ENCODE data around the gene STK32B.
"Not testable (repeated sequence)": the region's sequence is repeated elsewhere in the genome, so short reads cannot be mapped to it uniquely, and the experiment has no call there.

Gene STK32B

DNA sequence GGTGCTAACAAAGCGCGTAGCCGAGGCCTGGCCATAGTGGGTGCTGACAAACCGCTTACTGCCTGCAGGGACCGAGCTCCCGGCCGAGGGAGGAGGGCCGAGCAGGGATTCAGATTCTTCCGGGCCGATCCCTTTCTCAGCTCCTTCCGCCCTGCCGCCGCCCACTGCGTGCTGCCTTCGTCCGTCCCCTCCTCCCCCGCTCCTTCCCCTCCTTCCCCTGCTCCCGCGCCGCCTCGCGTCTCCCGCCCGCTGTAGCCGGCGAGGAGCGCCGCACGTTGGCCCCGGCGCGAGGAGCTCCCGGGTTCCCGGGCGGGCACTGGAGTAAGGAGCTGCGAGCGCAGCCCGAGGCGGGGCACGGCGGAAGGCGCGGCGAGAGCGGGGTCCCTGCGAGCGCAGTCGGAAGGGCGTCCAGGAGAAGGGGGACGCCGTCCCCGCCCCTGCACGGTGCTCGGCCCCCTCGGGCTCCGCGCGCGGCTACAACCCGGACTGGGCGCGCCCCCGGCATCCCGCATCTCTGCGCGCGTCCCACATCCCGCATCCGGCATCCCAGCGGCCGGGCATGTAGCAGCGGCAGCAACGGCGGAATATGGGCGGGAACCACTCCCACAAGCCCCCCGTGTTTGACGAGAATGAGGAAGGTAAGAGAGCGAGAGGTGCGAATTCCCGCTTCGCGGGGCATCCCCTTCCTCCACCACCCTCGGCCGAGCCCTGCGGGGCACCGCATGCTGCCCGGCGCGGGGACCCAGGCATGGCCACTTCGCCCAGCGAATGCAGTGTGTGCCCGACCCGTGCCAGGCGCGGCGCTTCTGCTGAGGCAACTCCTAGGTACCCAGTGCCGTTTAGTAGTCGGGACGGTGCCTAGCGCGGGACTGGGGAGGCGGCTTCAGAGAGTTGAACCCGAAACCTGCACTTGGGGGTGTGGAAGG, at the start of gene STK32B:
Gene STK32B (plus strand): TSS at position 203 of the 926 bp plus-strand sequence.
- DNase-seq (ENCODE audit: low spot score), result no peak

DNA sequence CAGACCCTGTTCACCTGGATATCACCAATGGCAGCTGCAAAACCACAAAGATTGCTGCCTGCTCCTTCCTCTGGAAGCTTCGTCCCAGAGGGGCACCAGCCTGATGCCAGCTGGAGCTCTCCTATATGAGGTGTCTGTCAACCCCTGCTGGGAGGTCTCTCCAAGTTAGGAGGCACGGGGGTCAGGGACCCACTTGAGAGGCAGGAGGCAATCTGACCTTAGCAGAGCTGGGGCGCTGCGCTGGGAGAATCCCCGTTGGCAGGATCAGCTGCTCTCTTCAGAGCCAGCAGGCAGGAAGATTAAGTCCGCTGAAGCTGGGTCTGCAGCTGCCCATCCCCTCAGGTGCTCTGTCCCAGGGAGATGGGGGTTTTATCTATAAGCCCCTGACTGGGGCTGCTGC, 49.6 kb upstream of the STK32B start:
- DNase-seq (ENCODE audit: low spot score), result not testable (repeated sequence)

DNA sequence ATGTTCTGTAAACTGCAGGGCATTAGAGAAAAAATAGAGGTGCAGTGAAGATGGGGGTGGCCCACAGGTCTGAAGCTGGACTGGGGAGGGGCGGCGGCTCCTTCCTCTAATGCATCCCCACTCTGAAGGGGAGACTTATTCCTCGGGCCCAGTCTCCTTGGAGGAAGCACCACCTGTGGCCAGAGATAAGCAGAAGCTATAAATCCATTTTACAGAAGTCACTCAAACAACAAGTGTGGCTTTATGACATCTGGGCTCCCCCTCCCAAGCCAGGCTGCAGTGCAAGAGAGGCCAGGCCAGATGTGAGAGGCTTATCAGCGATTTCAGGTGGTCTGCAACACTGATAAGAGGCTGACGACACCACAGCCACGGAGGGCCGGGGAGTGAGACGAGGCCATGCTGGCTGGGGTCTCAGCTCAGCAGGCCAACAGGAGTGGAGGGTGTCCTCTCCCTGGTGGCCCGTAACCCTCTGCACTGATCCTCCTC, 47.9 kb upstream of the STK32B start:
- DNase-seq (ENCODE audit: low spot score), result no peak

GRCh38 chr4:5003918-5004317, 47.4 kb upstream of the STK32B start:
- DNase-seq (ENCODE audit: low spot score), result no peak

GRCh38 chr4:5004496-5004895, 46.8 kb upstream of the STK32B start:
- no peak for DNase-seq (ENCODE audit: low spot score)

- not testable (repeated sequence) for DNase-seq (ENCODE audit: low spot score)
Measured at GRCh38 chr4:5006932-5007331, 44.3 kb upstream of the STK32B start.

- no peak for DNase-seq (ENCODE audit: low spot score)
Measured at GRCh38 chr4:5009796-5010195, 41.5 kb upstream of the STK32B start.

DNA sequence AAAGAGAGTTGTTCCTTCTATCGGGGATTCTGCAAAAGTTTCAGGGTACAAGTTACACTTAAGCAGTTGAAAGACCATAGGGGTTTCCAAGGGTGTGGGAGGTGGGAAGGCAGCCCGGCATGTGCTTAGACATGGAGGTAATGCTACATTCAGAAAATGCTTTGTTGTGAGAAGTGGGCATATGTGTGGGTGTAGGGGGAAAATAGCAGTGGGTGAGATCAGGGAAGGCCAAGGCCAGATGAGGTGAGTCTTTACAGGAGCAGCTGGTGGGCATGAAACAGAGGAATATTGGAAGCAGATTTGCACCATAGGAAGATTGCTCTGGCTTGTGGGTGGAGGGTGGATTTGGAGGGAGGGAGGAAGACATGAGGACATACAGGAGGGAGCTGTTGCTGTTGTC, 40.3 kb upstream of the STK32B start:
- no peak for DNase-seq (ENCODE audit: low spot score)

GRCh38 chr4:5012244-5012898, 38.9 kb upstream of the STK32B start:
- no peak for DNase-seq (ENCODE audit: low spot score)

GRCh38 chr4:5012958-5013357, 38.3 kb upstream of the STK32B start:
- no peak for DNase-seq (ENCODE audit: low spot score)

- DNase-seq (ENCODE audit: low spot score), result no peak
Measured at GRCh38 chr4:5014007-5014682, 37.1 kb upstream of the STK32B start.

GRCh38 chr4:5018096-5018495, 33.2 kb upstream of the STK32B start:
- no peak for DNase-seq (ENCODE audit: low spot score)

DNA sequence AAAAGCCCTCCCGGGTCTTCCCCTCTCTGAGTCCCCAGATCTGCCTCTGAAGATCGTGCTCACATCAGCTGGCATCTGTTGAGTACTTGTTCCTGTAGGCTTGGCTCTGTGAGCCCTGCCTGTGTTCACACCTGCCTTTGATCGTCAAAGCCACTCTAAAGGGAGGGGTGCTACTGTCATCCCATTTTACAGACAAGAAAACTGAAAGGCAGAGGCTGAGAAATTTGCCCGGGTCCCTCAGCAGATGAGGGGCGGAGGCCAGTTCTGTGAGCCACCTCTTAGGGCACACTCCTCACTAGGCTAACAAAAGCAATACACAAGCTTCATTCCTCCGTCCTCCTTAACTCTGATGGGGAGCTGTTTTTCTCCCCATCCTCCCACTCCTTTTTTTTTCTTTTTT, 32.7 kb upstream of the STK32B start:
- DNase-seq (ENCODE audit: low spot score), result no peak

DNA sequence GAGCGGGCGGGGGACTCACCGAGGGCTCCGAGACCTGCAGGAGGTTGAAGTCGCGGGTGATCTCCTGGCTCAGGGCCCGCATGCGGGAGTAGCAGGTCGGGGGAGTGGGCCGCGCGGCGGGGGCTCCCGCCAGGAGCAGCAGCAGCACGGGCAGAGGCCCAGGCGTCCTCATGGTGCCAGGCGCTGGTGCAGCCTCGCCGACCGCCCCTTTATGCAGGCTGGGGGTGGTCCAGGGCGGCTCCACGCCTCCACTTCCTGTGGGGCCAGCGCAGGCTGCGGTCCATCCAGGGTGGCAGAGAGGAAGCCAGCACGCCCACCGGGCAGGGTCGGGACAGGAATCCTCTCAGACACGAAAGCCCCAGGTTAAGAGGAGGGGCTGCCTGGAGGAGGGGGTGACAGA, 32.0 kb upstream of the STK32B start, which contains the start of gene CYTL1:
Gene CYTL1 (minus strand): TSS at position 185 of the 400 bp plus-strand sequence. CDS start 13 bp downstream, at position 172.
- no peak for DNase-seq (ENCODE audit: low spot score)

DNA sequence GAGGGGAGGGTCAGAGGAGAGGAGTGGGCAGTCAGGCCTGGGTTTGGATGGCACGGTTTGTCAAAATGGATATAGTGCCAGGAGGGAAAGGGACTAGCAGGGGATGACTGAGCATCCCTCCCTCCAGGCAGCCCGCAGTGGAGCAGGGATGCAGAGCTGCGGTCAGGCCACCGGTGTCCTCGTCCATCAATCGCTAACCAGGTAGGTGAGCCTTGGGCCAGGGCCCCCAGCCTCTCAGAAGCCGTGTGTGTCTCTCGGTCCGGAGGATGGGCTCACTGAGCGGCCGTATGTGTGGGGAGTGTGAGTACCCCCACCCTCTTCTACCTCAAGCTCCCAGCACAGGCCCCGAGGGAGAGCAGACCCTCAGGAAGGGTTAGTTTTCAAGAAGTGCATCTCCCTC, 31.5 kb upstream of the STK32B start:
- DNase-seq (ENCODE audit: low spot score), result no peak

- no peak for DNase-seq (ENCODE audit: low spot score)
Measured at GRCh38 chr4:5020341-5020740, 30.9 kb upstream of the STK32B start.

DNA sequence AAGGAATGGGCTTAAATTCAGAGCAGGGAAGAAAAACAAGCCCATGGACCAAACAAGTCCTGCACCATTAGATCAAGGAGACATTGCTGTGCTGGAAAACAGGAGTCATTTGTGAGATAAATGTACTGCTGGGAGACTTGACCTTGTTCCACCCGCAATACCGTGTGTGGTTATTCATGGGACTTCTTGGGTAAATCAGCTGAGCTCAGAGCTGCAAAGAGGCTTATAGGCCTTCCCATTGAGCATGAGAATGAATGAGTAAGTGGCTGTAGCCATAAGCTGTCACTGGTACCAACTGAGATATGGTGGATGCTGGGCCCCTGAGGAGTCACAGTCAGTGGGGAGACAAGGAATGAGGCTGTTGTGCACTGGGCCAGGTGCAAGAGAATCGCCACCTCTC, 29.7 kb upstream of the STK32B start:
- no peak for DNase-seq (ENCODE audit: low spot score)

GRCh38 chr4:5024673-5025072, 26.6 kb upstream of the STK32B start:
- DNase-seq (ENCODE audit: low spot score), result no peak

- no peak for DNase-seq (ENCODE audit: low spot score)
Measured at GRCh38 chr4:5026371-5026770, 24.9 kb upstream of the STK32B start.

DNA sequence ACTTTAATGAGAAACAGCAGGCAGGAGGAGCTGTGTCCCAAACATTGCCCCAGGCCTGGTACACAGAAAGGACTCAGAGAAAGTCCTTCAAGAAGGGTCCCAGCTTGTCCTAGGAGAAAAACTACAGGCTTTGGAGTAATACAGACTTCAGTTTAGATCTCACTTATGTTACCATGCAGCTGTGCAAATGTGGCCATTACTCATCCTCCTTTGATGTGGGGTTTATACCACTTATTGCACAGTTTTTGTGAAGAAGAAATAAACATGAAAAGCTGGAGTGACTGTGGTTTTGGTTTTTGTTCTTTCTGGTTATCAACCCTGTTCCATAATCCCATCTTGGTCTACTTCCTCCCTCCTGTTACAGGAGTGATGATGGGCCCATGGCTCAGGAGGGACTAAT, 23.9 kb upstream of the STK32B start:
- no peak for DNase-seq (ENCODE audit: low spot score)

DNA sequence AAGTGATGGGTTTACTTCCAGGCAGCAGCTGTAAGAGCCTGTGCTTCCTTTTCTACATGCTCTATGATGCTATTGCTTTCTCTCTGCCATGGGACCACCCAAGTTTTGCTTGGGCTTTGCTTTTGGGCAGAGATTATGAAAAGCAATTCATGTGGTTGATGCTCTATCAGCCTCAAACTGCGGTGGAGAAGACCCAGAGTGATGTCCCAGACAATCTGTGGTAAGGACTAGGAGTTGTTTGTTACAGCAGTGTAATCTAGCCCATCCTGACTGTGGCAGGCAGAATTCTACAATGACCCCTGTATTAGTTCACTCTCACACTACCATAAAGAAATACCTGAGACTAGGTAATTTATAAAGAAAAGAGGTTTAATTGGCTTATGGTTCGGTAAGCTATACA, 22.8 kb upstream of the STK32B start:
- DNase-seq (ENCODE audit: low spot score), result no peak

DNA sequence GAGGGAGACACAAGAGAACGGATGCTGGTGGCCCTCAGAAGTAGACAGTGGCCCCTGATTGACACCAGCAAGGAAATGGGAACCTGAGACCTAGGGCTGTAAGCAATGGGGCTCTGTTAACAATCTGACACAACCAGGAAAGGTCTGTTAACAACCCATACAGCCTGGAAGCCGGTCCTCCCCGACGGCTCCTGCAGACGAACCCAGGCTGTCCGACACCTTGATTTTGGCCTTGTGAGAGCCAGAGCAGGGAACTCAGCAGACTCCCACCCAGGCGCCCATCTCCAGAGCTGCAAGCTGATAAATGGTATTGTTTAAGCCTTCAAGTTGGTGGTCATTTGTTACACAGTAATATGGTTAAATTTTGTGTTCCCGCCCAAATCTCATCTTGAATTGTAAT, 21.8 kb upstream of the STK32B start:
- DNase-seq (ENCODE audit: low spot score), result no peak

DNA sequence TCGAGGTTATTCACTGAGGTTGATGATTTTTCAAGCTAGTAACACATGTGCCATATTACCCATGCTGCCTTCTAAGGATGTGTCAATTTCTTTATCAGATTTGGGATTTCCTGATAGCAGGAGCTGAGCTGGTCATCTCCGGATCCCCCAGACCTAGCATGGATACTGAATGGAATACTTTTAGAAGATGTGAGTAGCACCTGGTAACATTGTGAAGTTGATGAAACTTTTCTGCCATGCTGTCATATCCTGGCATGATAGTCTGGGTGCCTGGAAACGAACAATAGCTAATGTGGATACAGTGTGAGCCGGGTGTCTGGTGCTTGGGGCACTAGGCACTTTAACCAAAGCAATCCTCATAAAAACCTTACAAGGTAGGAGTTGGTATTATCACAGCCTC, 21.1 kb upstream of the STK32B start:
- no peak for DNase-seq (ENCODE audit: low spot score)

All from NAMALWA (cell line).